ENCODE results near the gene MRPL34. TPM values are rescaled to one million over a fixed set of nuclear protein-coding genes. Genes with fewer than 3 reads are reported as not detected.

The MRPL34 gene
- total and polyA plus RNA-seq, 2 experiments from 2014 or later, result 61.1 to 131 TPM

DNA sequence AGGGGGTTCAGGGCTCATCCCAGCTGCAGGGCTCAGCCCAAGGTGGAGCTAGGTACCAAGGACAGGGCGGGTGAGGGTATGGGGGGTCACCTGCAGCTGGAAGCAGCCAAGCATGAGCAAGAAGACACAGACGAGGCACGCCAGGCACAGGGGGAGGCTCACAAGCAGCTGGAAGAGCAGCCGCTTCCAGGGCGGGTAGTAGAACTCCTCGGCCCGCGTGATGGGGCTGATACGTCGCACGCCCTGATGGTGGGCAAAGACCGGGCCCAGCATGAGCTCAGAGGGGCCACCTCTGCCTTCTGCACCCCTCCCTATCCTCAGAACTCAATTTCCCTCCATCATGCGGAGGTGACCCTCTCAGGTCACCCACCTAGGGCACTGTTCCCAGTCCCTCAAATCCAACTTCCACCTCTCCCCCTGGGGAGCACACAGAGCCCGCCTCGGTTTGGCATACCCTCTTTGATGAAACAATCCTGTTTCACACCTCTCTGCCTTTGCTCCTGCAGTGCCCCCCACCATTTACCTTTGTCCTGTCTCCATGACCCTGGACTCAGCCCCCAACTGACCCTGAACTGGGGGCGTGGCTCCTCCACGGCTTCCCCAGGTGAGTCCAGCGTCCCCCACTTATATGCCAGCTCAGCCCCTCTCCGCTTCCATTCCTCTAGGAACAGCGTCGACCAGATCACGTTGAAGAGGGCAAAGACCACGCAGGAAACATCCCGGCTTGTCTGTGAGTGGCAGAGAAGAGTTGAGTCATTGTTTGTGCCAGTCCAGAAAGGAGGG, 24.8 kb downstream of the MRPL34 start:
- H2AFZ ChIP-seq, result no peak overlapping the region
- H3K4me1 ChIP-seq (ENCODE audit: insufficient read depth), result peaks cover 24% of the 10 kb centered on the region
- no peaks in the 10 kb centered on the region for H3K27me3 ChIP-seq
- no peaks in the 10 kb centered on the region for H3K9me3 ChIP-seq (ENCODE audit: low read depth)
- no peak overlapping the region for H3K4me2 ChIP-seq
- H3K36me3 ChIP-seq (replicated peaks; ENCODE audit: insufficient read depth, low read depth), result no peaks in the 10 kb centered on the region
- no peak for TF ChIP-seq EZH2 (IDR thresholded peaks at IDR 0.05; ENCODE audit: borderline replicate concordance)
- no peak for TF ChIP-seq EZH2phosphoT487 (IDR thresholded peaks at IDR 0.05; ENCODE audit: low read depth, severe bottlenecking, unreplicated experiment)
- TF ChIP-seq, protein P1, sequence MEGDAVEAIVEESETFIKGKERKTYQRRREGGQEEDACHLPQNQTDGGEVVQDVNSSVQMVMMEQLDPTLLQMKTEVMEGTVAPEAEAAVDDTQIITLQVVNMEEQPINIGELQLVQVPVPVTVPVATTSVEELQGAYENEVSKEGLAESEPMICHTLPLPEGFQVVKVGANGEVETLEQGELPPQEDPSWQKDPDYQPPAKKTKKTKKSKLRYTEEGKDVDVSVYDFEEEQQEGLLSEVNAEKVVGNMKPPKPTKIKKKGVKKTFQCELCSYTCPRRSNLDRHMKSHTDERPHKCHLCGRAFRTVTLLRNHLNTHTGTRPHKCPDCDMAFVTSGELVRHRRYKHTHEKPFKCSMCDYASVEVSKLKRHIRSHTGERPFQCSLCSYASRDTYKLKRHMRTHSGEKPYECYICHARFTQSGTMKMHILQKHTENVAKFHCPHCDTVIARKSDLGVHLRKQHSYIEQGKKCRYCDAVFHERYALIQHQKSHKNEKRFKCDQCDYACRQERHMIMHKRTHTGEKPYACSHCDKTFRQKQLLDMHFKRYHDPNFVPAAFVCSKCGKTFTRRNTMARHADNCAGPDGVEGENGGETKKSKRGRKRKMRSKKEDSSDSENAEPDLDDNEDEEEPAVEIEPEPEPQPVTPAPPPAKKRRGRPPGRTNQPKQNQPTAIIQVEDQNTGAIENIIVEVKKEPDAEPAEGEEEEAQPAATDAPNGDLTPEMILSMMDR (IDR thresholded peaks at IDR 0.05; ENCODE audit: poor library complexity), result no peak
- H3K9me2 ChIP-seq (replicated peaks; ENCODE audit: insufficient read depth), result no peaks in the 10 kb centered on the region
- DNase-seq (ENCODE audit: low spot score), result peak; percentile 4
- H4K20me1 ChIP-seq (ENCODE audit: insufficient read depth, poor library complexity, severe bottlenecking), result no peaks in the 10 kb centered on the region
- no peak overlapping the region for H3K27ac ChIP-seq
- H3K4me3 ChIP-seq, result no peak overlapping the region
- 94% methylated on average over 24 of the region's 24 CpGs for WGBS (ENCODE audit: low lambda C conversion rate, missing lambda C conversion rate)
- H3K79me2 ChIP-seq, result peaks cover 6% of the 10 kb centered on the region

DNA sequence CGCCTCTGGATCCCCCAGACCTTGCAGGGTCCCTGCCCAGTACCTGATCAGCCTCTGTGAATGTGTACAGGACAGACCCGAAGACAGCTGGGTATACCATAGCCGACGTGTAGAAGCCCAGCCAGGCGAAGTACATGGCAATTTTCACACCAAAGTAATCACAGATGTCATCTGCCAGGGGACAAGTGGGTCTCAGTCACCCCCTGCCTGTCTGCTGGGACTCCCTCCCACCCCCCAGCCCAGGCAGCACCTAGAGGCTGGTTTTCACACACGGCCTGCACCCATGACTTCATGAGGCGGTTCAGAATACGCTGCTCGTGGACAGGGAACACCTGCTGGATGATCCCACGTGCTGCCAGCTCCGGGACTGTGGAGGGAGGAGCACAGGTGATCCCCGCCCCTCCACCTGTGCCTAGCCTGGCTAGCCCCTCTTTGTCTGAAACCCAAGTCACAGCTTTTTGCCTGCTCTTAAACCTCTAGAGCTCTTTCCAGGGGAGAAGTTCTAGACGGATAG, 25.4 kb downstream of the MRPL34 start:
- Histone ChIP-seq H3K36me3 (replicated peaks; ENCODE audit: insufficient read depth, low read depth) (no peaks in the 10 kb centered on the region), H2AFZ (no peak overlapping the region), H3K27ac (no peak overlapping the region), H3K27me3 (no peaks in the 10 kb centered on the region), H4K20me1 (ENCODE audit: insufficient read depth, poor library complexity, severe bottlenecking) (no peaks in the 10 kb centered on the region), H3K79me2 (peaks cover 9% of the 10 kb centered on the region), H3K4me2 (no peak overlapping the region), H3K4me3 (no peak overlapping the region), H3K4me1 (ENCODE audit: insufficient read depth) (peaks cover 25% of the 10 kb centered on the region), H3K9me2 (replicated peaks; ENCODE audit: insufficient read depth) (no peaks in the 10 kb centered on the region), H3K9me3 (ENCODE audit: low read depth) (no peaks in the 10 kb centered on the region)
- DNase-seq (ENCODE audit: low spot score), result no peak
- TF ChIP-seq EZH2phosphoT487 (IDR thresholded peaks at IDR 0.05; ENCODE audit: low read depth, severe bottlenecking, unreplicated experiment) (no peak), EZH2 (IDR thresholded peaks at IDR 0.05; ENCODE audit: borderline replicate concordance) (no peak)
- TF ChIP-seq, protein P1 (IDR thresholded peaks at IDR 0.05; ENCODE audit: poor library complexity), result no peak
- whole genome bisulfite sequencing (ENCODE audit: low lambda C conversion rate, missing lambda C conversion rate), result 83% methylated on average over 13 of the region's 13 CpGs

DNA sequence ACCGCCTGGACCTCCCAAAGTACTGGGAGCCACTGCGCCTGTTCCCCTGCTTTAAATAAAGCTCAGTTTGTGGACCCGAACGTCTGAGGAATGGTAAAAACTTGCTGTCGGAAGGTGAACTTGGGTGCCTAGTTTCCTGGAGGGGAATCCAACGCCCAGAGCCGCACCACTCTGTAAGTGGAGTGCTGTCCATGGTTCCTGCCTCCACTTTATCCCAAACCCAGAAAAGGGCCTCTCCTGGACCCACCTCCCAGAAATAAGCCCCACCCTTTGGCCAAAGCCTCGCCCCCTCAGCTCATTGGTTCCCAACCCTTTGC, 26.6 kb downstream of the MRPL34 start:
- no peak for DNase-seq (ENCODE audit: low spot score)
- TF ChIP-seq EZH2phosphoT487 (IDR thresholded peaks at IDR 0.05; ENCODE audit: low read depth, severe bottlenecking, unreplicated experiment), result no peak
- TF ChIP-seq, protein P1 (IDR thresholded peaks at IDR 0.05; ENCODE audit: poor library complexity), result no peak
- no peak for TF ChIP-seq EZH2 (IDR thresholded peaks at IDR 0.05; ENCODE audit: borderline replicate concordance)
- Histone ChIP-seq H3K9me3 (ENCODE audit: low read depth) (no peaks in the 10 kb centered on the region), H3K36me3 (replicated peaks; ENCODE audit: insufficient read depth, low read depth) (no peaks in the 10 kb centered on the region), H2AFZ (no peak overlapping the region), H3K9me2 (replicated peaks; ENCODE audit: insufficient read depth) (no peaks in the 10 kb centered on the region), H3K27ac (no peak overlapping the region), H3K4me2 (no peak overlapping the region), H3K79me2 (peaks cover 9% of the 10 kb centered on the region), H3K27me3 (no peaks in the 10 kb centered on the region), H3K4me3 (no peak overlapping the region), H4K20me1 (ENCODE audit: insufficient read depth, poor library complexity, severe bottlenecking) (no peaks in the 10 kb centered on the region), H3K4me1 (ENCODE audit: insufficient read depth) (peaks cover 25% of the 10 kb centered on the region)
- WGBS (ENCODE audit: low lambda C conversion rate, missing lambda C conversion rate), result 94% methylated on average over 8 of the region's 8 CpGs
